NB4 (cell line): ENCODE measurements around the gene MYO10.

Source experiments
- MYC ChIP-seq: IDR thresholded peaks from 2 replicates; pipeline ENCODE4 v1.6.1; 2011; ENCODE audit warnings: low read depth, low read length
- POLR2A ChIP-seq: IDR thresholded peaks from 2 replicates; pipeline ENCODE4 v1.6.1; 2011; ENCODE audit warnings: mild to moderate bottlenecking; ENCODE audit not compliant: insufficient read length; ENCODE audit errors: extremely low read depth
- TF ChIP-seq, protein P1 (sequence below): IDR thresholded peaks from one replicate; pipeline ENCODE4 v1.5.1; 2012; ENCODE audit warnings: low read depth, low read length
- TF ChIP-seq, protein P2 (sequence below): IDR thresholded peaks from 2 replicates; pipeline ENCODE4 v1.6.1; 2011; ENCODE audit warnings: low read depth, low read length

DNA sequence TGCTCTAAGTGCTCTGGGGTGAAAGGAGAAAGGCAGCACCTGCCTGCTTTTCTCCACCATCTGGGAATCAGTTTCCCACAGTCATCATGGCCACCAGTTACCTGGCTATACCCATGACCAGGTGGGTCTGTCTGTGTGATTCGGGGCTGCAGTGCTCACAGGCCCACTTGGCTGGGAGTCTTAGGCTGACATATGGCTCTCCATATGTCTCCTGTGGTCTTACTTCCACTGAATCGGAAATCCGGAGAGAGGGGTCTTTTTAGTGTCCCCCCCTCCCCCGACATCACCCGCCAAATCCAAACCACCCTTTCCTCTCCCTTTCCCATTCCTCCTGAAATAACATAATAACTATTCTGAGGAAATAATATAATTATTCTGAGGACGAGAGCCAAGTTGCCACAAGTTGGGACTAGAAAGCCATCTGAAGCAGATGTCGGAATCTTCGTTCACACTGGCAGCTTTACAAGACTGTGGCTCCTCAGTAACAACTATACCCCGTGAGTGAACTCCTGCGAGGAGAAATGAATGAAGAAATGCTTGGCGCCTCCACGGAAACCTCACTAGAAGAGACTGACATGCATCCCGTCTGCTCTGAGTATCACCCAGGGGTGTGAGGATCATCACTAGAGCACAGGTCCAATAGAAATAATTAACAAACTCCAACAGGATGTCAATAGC is 143.4 kb downstream of the MYO10 start:
- TF ChIP-seq POLR2A, result no peak
- TF ChIP-seq, protein P1, sequence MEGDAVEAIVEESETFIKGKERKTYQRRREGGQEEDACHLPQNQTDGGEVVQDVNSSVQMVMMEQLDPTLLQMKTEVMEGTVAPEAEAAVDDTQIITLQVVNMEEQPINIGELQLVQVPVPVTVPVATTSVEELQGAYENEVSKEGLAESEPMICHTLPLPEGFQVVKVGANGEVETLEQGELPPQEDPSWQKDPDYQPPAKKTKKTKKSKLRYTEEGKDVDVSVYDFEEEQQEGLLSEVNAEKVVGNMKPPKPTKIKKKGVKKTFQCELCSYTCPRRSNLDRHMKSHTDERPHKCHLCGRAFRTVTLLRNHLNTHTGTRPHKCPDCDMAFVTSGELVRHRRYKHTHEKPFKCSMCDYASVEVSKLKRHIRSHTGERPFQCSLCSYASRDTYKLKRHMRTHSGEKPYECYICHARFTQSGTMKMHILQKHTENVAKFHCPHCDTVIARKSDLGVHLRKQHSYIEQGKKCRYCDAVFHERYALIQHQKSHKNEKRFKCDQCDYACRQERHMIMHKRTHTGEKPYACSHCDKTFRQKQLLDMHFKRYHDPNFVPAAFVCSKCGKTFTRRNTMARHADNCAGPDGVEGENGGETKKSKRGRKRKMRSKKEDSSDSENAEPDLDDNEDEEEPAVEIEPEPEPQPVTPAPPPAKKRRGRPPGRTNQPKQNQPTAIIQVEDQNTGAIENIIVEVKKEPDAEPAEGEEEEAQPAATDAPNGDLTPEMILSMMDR, result no peak
- no peak for TF ChIP-seq MYC
- TF ChIP-seq, protein P2, sequence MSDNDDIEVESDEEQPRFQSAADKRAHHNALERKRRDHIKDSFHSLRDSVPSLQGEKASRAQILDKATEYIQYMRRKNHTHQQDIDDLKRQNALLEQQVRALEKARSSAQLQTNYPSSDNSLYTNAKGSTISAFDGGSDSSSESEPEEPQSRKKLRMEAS, result no peak
